ENCODE measurements around the gene FGD4.

The FGD4 gene

GRCh38 chr12:32369202-32369601 lies 30.2 kb upstream of the FGD4 start:
- Histone ChIP-seq H3K4me3 (ENCODE audit: insufficient read depth in 1 of 2, low read depth in 1 of 2, low read length in 2 of 2) (no peak overlapping the region), H3K4me1 (ENCODE audit: control insufficient read depth, insufficient read depth, low read depth, low read length) (peaks cover 9% of the 10 kb centered on the region), H3K27ac (ENCODE audit: low read length, poor library complexity, severe bottlenecking) (no peak overlapping the region), H3K14ac (ENCODE audit: low read length in 2 of 2) (no peak overlapping the region), H3K36me3 (ENCODE audit: control insufficient read depth in 1 of 2, insufficient read depth in 2 of 2, low read depth in 1 of 2, low read length in 2 of 2) (peaks cover 9 to 12% of the 10 kb centered on the region in 2 experiments), H3K9me3 (ENCODE audit: control insufficient read depth, low read length) (no peaks in the 10 kb centered on the region), H2BK15ac (ENCODE audit: low read depth, poor library complexity, severe bottlenecking) (no peak overlapping the region), H2BK5ac (ENCODE audit: low read depth, low read length, poor library complexity, severe bottlenecking) (no peak overlapping the region), H3K23ac (ENCODE audit: low read length in 2 of 2) (no peak overlapping the region), H3K27me3 (ENCODE audit: control insufficient read depth in 1 of 2, insufficient read depth in 1 of 2, low read length in 2 of 2) (no peaks in the 10 kb centered on the region), H2AK5ac (ENCODE audit: low read length, severe bottlenecking) (no peak overlapping the region), H2BK120ac (ENCODE audit: low read depth, low read length) (no peak overlapping the region), H3K18ac (ENCODE audit: low read depth in 1 of 2, low read length in 2 of 2) (no peak overlapping the region), H3K4me2 (ENCODE audit: low read length, poor library complexity, severe bottlenecking) (no peak overlapping the region), H3K4ac (ENCODE audit: low read depth in 1 of 2, low read length in 2 of 2) (no peak overlapping the region), H3K9ac (ENCODE audit: low read length) (no peak overlapping the region), H2AFZ (ENCODE audit: low read depth, low read length) (no peak overlapping the region), H4K91ac (ENCODE audit: low read length) (no peak overlapping the region), H4K8ac (ENCODE audit: low read length) (no peak overlapping the region), H3K79me1 (replicated peaks; ENCODE audit: low read length, poor library complexity, severe bottlenecking) (peaks cover 2% of the 10 kb centered on the region), H2BK12ac (ENCODE audit: low read length in 2 of 2) (no peak overlapping the region)
- 97% methylated on average over 4 of the region's 4 CpGs for WGBS
- no peak for DNase-seq

GRCh38 chr12:32377344-32378055 lies 21.9 kb upstream of the FGD4 start:
- Histone ChIP-seq H3K9me3 (ENCODE audit: control insufficient read depth, low read length) (no peaks in the 10 kb centered on the region), H3K23ac (ENCODE audit: low read length in 2 of 2) (no peak overlapping the region), H4K91ac (ENCODE audit: low read length) (no peak overlapping the region), H2AFZ (ENCODE audit: low read depth, low read length) (no peak overlapping the region), H2BK15ac (ENCODE audit: low read depth, poor library complexity, severe bottlenecking) (no peak overlapping the region), H3K4ac (ENCODE audit: low read depth in 1 of 2, low read length in 2 of 2) (no peak overlapping the region), H3K4me1 (ENCODE audit: control insufficient read depth, insufficient read depth, low read depth, low read length) (peaks cover 2% of the 10 kb centered on the region), H3K27ac (ENCODE audit: low read length, poor library complexity, severe bottlenecking) (no peak overlapping the region), H2BK5ac (ENCODE audit: low read depth, low read length, poor library complexity, severe bottlenecking) (no peak overlapping the region), H4K8ac (ENCODE audit: low read length) (no peak overlapping the region), H3K4me3 (ENCODE audit: insufficient read depth in 1 of 2, low read depth in 1 of 2, low read length in 2 of 2) (no peak overlapping the region), H3K4me2 (ENCODE audit: low read length, poor library complexity, severe bottlenecking) (no peak overlapping the region), H3K14ac (ENCODE audit: low read length in 2 of 2) (no peak overlapping the region), H3K9ac (ENCODE audit: low read length) (no peak overlapping the region), H3K79me1 (replicated peaks; ENCODE audit: low read length, poor library complexity, severe bottlenecking) (no peaks in the 10 kb centered on the region), H3K27me3 (ENCODE audit: control insufficient read depth in 1 of 2, insufficient read depth in 1 of 2, low read length in 2 of 2) (no peaks in the 10 kb centered on the region), H2BK120ac (ENCODE audit: low read depth, low read length) (no peak overlapping the region), H3K18ac (ENCODE audit: low read depth in 1 of 2, low read length in 2 of 2) (no peak overlapping the region), H2AK5ac (ENCODE audit: low read length, severe bottlenecking) (no peak overlapping the region), H3K36me3 (ENCODE audit: control insufficient read depth in 1 of 2, insufficient read depth in 2 of 2, low read depth in 1 of 2, low read length in 2 of 2) (no peaks in the 10 kb centered on the region), H2BK12ac (ENCODE audit: low read length in 2 of 2) (no peak overlapping the region)
- no peak for DNase-seq
- WGBS, result 86% methylated on average over 9 of the region's 12 CpGs

GRCh38 chr12:32379213-32379612 lies 20.1 kb upstream of the FGD4 start:
- no peak overlapping the region for H4K91ac ChIP-seq (ENCODE audit: low read length)
- H2AK5ac ChIP-seq (ENCODE audit: low read length, severe bottlenecking), result no peak overlapping the region
- H2BK12ac ChIP-seq (ENCODE audit: low read length in 2 of 2), result no peak overlapping the region
- no peaks in the 10 kb centered on the region for H3K79me1 ChIP-seq (replicated peaks; ENCODE audit: low read length, poor library complexity, severe bottlenecking)
- no peak overlapping the region for H2BK15ac ChIP-seq (ENCODE audit: low read depth, poor library complexity, severe bottlenecking)
- no peak overlapping the region for H3K14ac ChIP-seq (ENCODE audit: low read length in 2 of 2)
- 93% methylated on average over 10 of the region's 10 CpGs for WGBS
- no peak overlapping the region for H2BK120ac ChIP-seq (ENCODE audit: low read depth, low read length)
- H3K23ac ChIP-seq (ENCODE audit: low read length in 2 of 2), result no peak overlapping the region
- H3K9me3 ChIP-seq (ENCODE audit: control insufficient read depth, low read length), result no peaks in the 10 kb centered on the region
- no peaks in the 10 kb centered on the region for H3K27me3 ChIP-seq (ENCODE audit: control insufficient read depth in 1 of 2, insufficient read depth in 1 of 2, low read length in 2 of 2)
- H3K36me3 ChIP-seq (ENCODE audit: control insufficient read depth in 1 of 2, insufficient read depth in 2 of 2, low read depth in 1 of 2, low read length in 2 of 2), result no peaks in the 10 kb centered on the region
- H3K4me3 ChIP-seq (ENCODE audit: insufficient read depth in 1 of 2, low read depth in 1 of 2, low read length in 2 of 2), result no peak overlapping the region
- H3K18ac ChIP-seq (ENCODE audit: low read depth in 1 of 2, low read length in 2 of 2), result no peak overlapping the region
- no peak overlapping the region for H3K27ac ChIP-seq (ENCODE audit: low read length, poor library complexity, severe bottlenecking)
- no peak overlapping the region for H3K4me2 ChIP-seq (ENCODE audit: low read length, poor library complexity, severe bottlenecking)
- no peak overlapping the region for H3K4ac ChIP-seq (ENCODE audit: low read depth in 1 of 2, low read length in 2 of 2)
- H3K9ac ChIP-seq (ENCODE audit: low read length), result no peak overlapping the region
- H2AFZ ChIP-seq (ENCODE audit: low read depth, low read length), result no peak overlapping the region
- DNase-seq, result no peak
- H3K4me1 ChIP-seq (ENCODE audit: control insufficient read depth, insufficient read depth, low read depth, low read length), result no peaks in the 10 kb centered on the region
- no peak overlapping the region for H2BK5ac ChIP-seq (ENCODE audit: low read depth, low read length, poor library complexity, severe bottlenecking)
- H4K8ac ChIP-seq (ENCODE audit: low read length), result no peak overlapping the region

GRCh38 chr12:32379667-32380066 lies 19.7 kb upstream of the FGD4 start:
- Histone ChIP-seq H4K91ac (ENCODE audit: low read length) (no peak overlapping the region), H2AFZ (ENCODE audit: low read depth, low read length) (no peak overlapping the region), H3K4me3 (ENCODE audit: insufficient read depth in 1 of 2, low read depth in 1 of 2, low read length in 2 of 2) (no peak overlapping the region), H3K27ac (ENCODE audit: low read length, poor library complexity, severe bottlenecking) (no peak overlapping the region), H3K18ac (ENCODE audit: low read depth in 1 of 2, low read length in 2 of 2) (no peak overlapping the region), H2BK12ac (ENCODE audit: low read length in 2 of 2) (no peak overlapping the region), H3K14ac (ENCODE audit: low read length in 2 of 2) (no peak overlapping the region), H3K36me3 (ENCODE audit: control insufficient read depth in 1 of 2, insufficient read depth in 2 of 2, low read depth in 1 of 2, low read length in 2 of 2) (no peaks in the 10 kb centered on the region), H3K4ac (ENCODE audit: low read depth in 1 of 2, low read length in 2 of 2) (no peak overlapping the region), H3K23ac (ENCODE audit: low read length in 2 of 2) (no peak overlapping the region), H2BK120ac (ENCODE audit: low read depth, low read length) (no peak overlapping the region), H2AK5ac (ENCODE audit: low read length, severe bottlenecking) (no peak overlapping the region), H3K4me2 (ENCODE audit: low read length, poor library complexity, severe bottlenecking) (no peak overlapping the region), H3K9ac (ENCODE audit: low read length) (no peak overlapping the region), H2BK5ac (ENCODE audit: low read depth, low read length, poor library complexity, severe bottlenecking) (no peak overlapping the region), H3K4me1 (ENCODE audit: control insufficient read depth, insufficient read depth, low read depth, low read length) (no peaks in the 10 kb centered on the region), H3K9me3 (ENCODE audit: control insufficient read depth, low read length) (no peaks in the 10 kb centered on the region), H4K8ac (ENCODE audit: low read length) (no peak overlapping the region), H2BK15ac (ENCODE audit: low read depth, poor library complexity, severe bottlenecking) (no peak overlapping the region), H3K27me3 (ENCODE audit: control insufficient read depth in 1 of 2, insufficient read depth in 1 of 2, low read length in 2 of 2) (no peaks in the 10 kb centered on the region), H3K79me1 (replicated peaks; ENCODE audit: low read length, poor library complexity, severe bottlenecking) (no peaks in the 10 kb centered on the region)
- 93% methylated on average over 4 of the region's 8 CpGs for WGBS
- no peak for DNase-seq
